Common myeloid progenitor, CD34-positive (primary cell): ENCODE results near the gene COMT.

Experiments
- CTCF ChIA-PET: fragments of 350-600 bp; sonication (Branson Sonifier 250); formaldehyde crosslinking; loops from one replicate; lab custom pipeline; 2021; ENCODE audit warnings: antibody characterized with exemption; lab: Charles Lee
- POLR2A ChIA-PET: fragments of 350-600 bp; sonication (Branson Sonifier 250); formaldehyde crosslinking; loops from one replicate; lab custom pipeline; 2021; ENCODE audit warnings: antibody characterized with exemption; lab: Charles Lee
- DNase-seq, 3 donors: peaks; one replicate each; pipeline versions ENCODE4 v3.0.0 to v3.0.0-alpha.2; 2013
- H3K27ac ChIP-seq, 2 experiments: 1 replicate in 1 of 2; 2 replicates in 1 of 2; pipeline ENCODE4 v1.7.0; 2013; ENCODE audit warnings: inconsistent platforms in 2 of 2, low read length in 2 of 2, mild to moderate bottlenecking in 2 of 2, low read depth in 1 of 2, moderate library complexity in 1 of 2; ENCODE audit not compliant: severe bottlenecking in 2 of 2, insufficient read depth in 1 of 2, poor library complexity in 1 of 2
- H3K27me3 ChIP-seq, 5 experiments: replicated peaks in 2 of 5; 1 replicate in 3 of 5; 2 replicates in 2 of 5; pipeline versions ENCODE4 v1.6.1 to v1.7.0; 2013; ENCODE audit warnings: low read length in 4 of 5, mild to moderate bottlenecking in 2 of 5, moderate library complexity in 2 of 5, inconsistent platforms in 1 of 5; ENCODE audit not compliant: insufficient read depth in 5 of 5, control insufficient read depth in 4 of 5
- H3K36me3 ChIP-seq, 4 experiments: 1 replicate in 2 of 4; 2 replicates in 2 of 4; pipeline versions ENCODE4 v1.6.1 to v1.7.0; 2013; ENCODE audit warnings: low read length in 3 of 4, control low read depth in 1 of 4, mild to moderate bottlenecking in 1 of 4; ENCODE audit not compliant: control insufficient read depth in 4 of 4, insufficient read depth in 4 of 4
- H3K4me1 ChIP-seq, 4 experiments: 1 replicate in 3 of 4; 2 replicates in 1 of 4; pipeline versions ENCODE4 v1.6.1 to v1.7.1; 2013; ENCODE audit warnings: low read length in 3 of 4, mild to moderate bottlenecking in 3 of 4, control low read depth in 1 of 4, inconsistent platforms in 1 of 4, moderate library complexity in 1 of 4; ENCODE audit not compliant: control insufficient read depth in 4 of 4, insufficient read depth in 4 of 4; ENCODE audit errors: control extremely low read depth in 1 of 4
- H3K4me3 ChIP-seq, 7 experiments: 1 replicate in 4 of 7; 2 replicates in 3 of 7; pipeline versions ENCODE4 v1.5.1 to v1.7.0; 2013; ENCODE audit warnings: mild to moderate bottlenecking in 7 of 7, low read length in 6 of 7, moderate library complexity in 6 of 7, inconsistent platforms in 2 of 7, low read depth in 2 of 7, control low read depth in 1 of 7; ENCODE audit not compliant: insufficient read depth in 4 of 7, control insufficient read depth in 1 of 7; ENCODE audit errors: extremely low read depth in 1 of 7
- H3K9me3 ChIP-seq, 5 experiments: 1 replicate in 4 of 5; 2 replicates in 1 of 5; pipeline versions ENCODE4 v1.6.1 to v1.7.1; 2013; ENCODE audit warnings: low read length in 4 of 5, mild to moderate bottlenecking in 2 of 5, inconsistent platforms in 1 of 5, low read depth in 1 of 5, moderate library complexity in 1 of 5; ENCODE audit not compliant: control insufficient read depth in 4 of 5, insufficient read depth in 2 of 5; ENCODE audit errors: control extremely low read depth in 1 of 5
- WGBS: methylation state at CpG from one replicate; pipeline ENCODE4 v1.1.5; 2013; ENCODE audit not compliant: insufficient coverage; 5-methylcytosine and 5-hydroxymethylcytosine counted together

The COMT gene

GRCh38 chr22:19966908-19967750 lies 25.6 kb downstream of the COMT start:
- no peak overlapping the region for H3K27ac ChIP-seq
- 93% methylated on average over 18 of the region's 20 CpGs for WGBS
- H3K4me3 ChIP-seq, result no peak overlapping the region
- no peak for DNase-seq
- ChIA-PET POLR2A (no interaction called here), CTCF (interaction anchor here (1.3 to 15.9 kb wide), 5 partner anchors 10 to 44 kb away, joined by 3 to 384 read pairs (median 7); no protein-coding TSS in a partner anchor)
- H3K9me3 ChIP-seq, result no peaks in the 10 kb centered on the region
- no peaks in the 10 kb centered on the region for H3K27me3 ChIP-seq
- peaks cover 0 to 18% (median 14%) of the 10 kb centered on the region in 4 experiments for H3K4me1 ChIP-seq
- H3K36me3 ChIP-seq, result peaks cover 19 to 84% (median 49%) of the 10 kb centered on the region in 4 experiments

GRCh38 chr22:19967850-19968449 lies 26.4 kb downstream of the COMT start:
- Histone ChIP-seq H3K9me3 (no peaks in the 10 kb centered on the region), H3K4me3 (no peak overlapping the region), H3K27ac (no peak overlapping the region), H3K27me3 (no peaks in the 10 kb centered on the region), H3K4me1 (peaks cover 0 to 24% (median 15%) of the 10 kb centered on the region in 4 experiments), H3K36me3 (peaks cover 19 to 85% (median 46%) of the 10 kb centered on the region in 4 experiments)
- CTCF ChIA-PET, result interaction anchor here (1.3 to 15.9 kb wide), 3 partner anchors 14 to 43 kb away, joined by 3 to 384 read pairs (median 9); no protein-coding TSS in a partner anchor
- no peak for DNase-seq
- 91% methylated on average over 7 of the region's 7 CpGs for WGBS
- POLR2A ChIA-PET, result interaction anchor here (4.9 kb wide), 1 partner anchor 46 kb away, joined by 33 read pairs; no protein-coding TSS in a partner anchor

GRCh38 chr22:19968450-19968891 lies 26.9 kb downstream of the COMT start:
- H3K4me3 ChIP-seq, result no peak overlapping the region
- 92% methylated on average over 11 of the region's 18 CpGs for WGBS
- ChIA-PET CTCF (interaction anchor here (0.6 to 15.9 kb wide), 8 partner anchors 11 to 161 kb away, joined by 3 to 384 read pairs (median 6); no protein-coding TSS in a partner anchor), POLR2A (interaction anchor here (4.9 kb wide), 1 partner anchor 46 kb away, joined by 33 read pairs; no protein-coding TSS in a partner anchor)
- peaks cover 19 to 80% (median 43%) of the 10 kb centered on the region in 4 experiments for H3K36me3 ChIP-seq
- no peaks in the 10 kb centered on the region for H3K27me3 ChIP-seq
- peaks cover 0 to 29% (median 19%) of the 10 kb centered on the region in 4 experiments for H3K4me1 ChIP-seq
- H3K27ac ChIP-seq, result no peak overlapping the region
- no peak for DNase-seq
- no peaks in the 10 kb centered on the region for H3K9me3 ChIP-seq

GRCh38 chr22:19969141-19969928 lies 27.8 kb downstream of the COMT start:
- peaks cover 17 to 71% (median 36%) of the 10 kb centered on the region in 4 experiments for H3K36me3 ChIP-seq
- ChIA-PET POLR2A (interaction anchor here (4.9 kb wide), 1 partner anchor 45 kb away, joined by 33 read pairs; no protein-coding TSS in a partner anchor), CTCF (interaction anchor here (0.6 to 15.9 kb wide), 13 partner anchors 11 to 250 kb away, joined by 3 to 384 read pairs (median 4); no protein-coding TSS in a partner anchor)
- DNase-seq, result no peak
- WGBS, result 92% methylated on average over 11 of the region's 11 CpGs
- H3K4me3 ChIP-seq, result no peak overlapping the region
- H3K27ac ChIP-seq, result no peak overlapping the region
- no peaks in the 10 kb centered on the region for H3K9me3 ChIP-seq
- H3K27me3 ChIP-seq, result no peaks in the 10 kb centered on the region
- peaks cover 0 to 37% (median 27%) of the 10 kb centered on the region in 4 experiments for H3K4me1 ChIP-seq

GRCh38 chr22:19970031-19970478 lies 28.5 kb downstream of the COMT start:
- Histone ChIP-seq H3K36me3 (peaks cover 13 to 64% (median 33%) of the 10 kb centered on the region in 4 experiments), H3K9me3 (no peaks in the 10 kb centered on the region), H3K27me3 (no peaks in the 10 kb centered on the region), H3K27ac (no peak overlapping the region), H3K4me1 (peaks cover 0 to 44% (median 34%) of the 10 kb centered on the region in 4 experiments), H3K4me3 (no peak overlapping the region)
- ChIA-PET POLR2A (interaction anchor here (4.9 kb wide), 1 partner anchor 44 kb away, joined by 33 read pairs; no protein-coding TSS in a partner anchor), CTCF (interaction anchor here (0.8 to 15.9 kb wide), 12 partner anchors 11 to 251 kb away, joined by 3 to 384 read pairs (median 8); no protein-coding TSS in a partner anchor)
- no peak for DNase-seq
- WGBS, result 92% methylated on average over 8 of the region's 9 CpGs
